ENCODE measurements around the gene NINL.
"Not testable (repeated sequence)": the region's sequence is repeated elsewhere in the genome, so short reads cannot be mapped to it uniquely, and the experiment has no call there.

NINL gene

GRCh38 chr20:25478889-25479568 is 106.3 kb downstream of the NINL start:
- TF ChIP-seq, protein P1, sequence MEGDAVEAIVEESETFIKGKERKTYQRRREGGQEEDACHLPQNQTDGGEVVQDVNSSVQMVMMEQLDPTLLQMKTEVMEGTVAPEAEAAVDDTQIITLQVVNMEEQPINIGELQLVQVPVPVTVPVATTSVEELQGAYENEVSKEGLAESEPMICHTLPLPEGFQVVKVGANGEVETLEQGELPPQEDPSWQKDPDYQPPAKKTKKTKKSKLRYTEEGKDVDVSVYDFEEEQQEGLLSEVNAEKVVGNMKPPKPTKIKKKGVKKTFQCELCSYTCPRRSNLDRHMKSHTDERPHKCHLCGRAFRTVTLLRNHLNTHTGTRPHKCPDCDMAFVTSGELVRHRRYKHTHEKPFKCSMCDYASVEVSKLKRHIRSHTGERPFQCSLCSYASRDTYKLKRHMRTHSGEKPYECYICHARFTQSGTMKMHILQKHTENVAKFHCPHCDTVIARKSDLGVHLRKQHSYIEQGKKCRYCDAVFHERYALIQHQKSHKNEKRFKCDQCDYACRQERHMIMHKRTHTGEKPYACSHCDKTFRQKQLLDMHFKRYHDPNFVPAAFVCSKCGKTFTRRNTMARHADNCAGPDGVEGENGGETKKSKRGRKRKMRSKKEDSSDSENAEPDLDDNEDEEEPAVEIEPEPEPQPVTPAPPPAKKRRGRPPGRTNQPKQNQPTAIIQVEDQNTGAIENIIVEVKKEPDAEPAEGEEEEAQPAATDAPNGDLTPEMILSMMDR (IDR thresholded peaks at IDR 0.05): no peak
- Histone ChIP-seq H3K4me1 (no peaks in the 10 kb centered on the region), H3K9me3 (ENCODE audit: control insufficient read depth, low read length) (no peaks in the 10 kb centered on the region), H3K36me3 (ENCODE audit: control insufficient read depth, insufficient read depth, low read length) (no peaks in the 10 kb centered on the region), H2AFZ (no peak overlapping the region), H3K9ac (no peak overlapping the region), H3K4me3 (ENCODE audit: low read depth, low read length) (no peak overlapping the region), H3K27me3 (ENCODE audit: control insufficient read depth, insufficient read depth, low read length) (no peaks in the 10 kb centered on the region), H3K27ac (no peak overlapping the region), H3K79me2 (no peaks in the 10 kb centered on the region), H3K4me2 (ENCODE audit: low read length) (no peak overlapping the region)

- no peak overlapping the region for H3K9ac ChIP-seq
- H3K36me3 ChIP-seq (ENCODE audit: control insufficient read depth, insufficient read depth, low read length): no peaks in the 10 kb centered on the region
- H2AFZ ChIP-seq: no peak overlapping the region
- no peak overlapping the region for H3K27ac ChIP-seq
- H3K27me3 ChIP-seq (ENCODE audit: control insufficient read depth, insufficient read depth, low read length): no peaks in the 10 kb centered on the region
- no peaks in the 10 kb centered on the region for H3K9me3 ChIP-seq (ENCODE audit: control insufficient read depth, low read length)
- H3K4me2 ChIP-seq (ENCODE audit: low read length): no peak overlapping the region
- H3K79me2 ChIP-seq: peaks cover 6% of the 10 kb centered on the region
- TF ChIP-seq, protein P1 (IDR thresholded peaks at IDR 0.05): no peak
- H3K4me3 ChIP-seq (ENCODE audit: low read depth, low read length): no peak overlapping the region
- no peaks in the 10 kb centered on the region for H3K4me1 ChIP-seq
These were observed 108.1 kb downstream of the NINL start for GRCh38 chr20:25477014-25477882.

DNA sequence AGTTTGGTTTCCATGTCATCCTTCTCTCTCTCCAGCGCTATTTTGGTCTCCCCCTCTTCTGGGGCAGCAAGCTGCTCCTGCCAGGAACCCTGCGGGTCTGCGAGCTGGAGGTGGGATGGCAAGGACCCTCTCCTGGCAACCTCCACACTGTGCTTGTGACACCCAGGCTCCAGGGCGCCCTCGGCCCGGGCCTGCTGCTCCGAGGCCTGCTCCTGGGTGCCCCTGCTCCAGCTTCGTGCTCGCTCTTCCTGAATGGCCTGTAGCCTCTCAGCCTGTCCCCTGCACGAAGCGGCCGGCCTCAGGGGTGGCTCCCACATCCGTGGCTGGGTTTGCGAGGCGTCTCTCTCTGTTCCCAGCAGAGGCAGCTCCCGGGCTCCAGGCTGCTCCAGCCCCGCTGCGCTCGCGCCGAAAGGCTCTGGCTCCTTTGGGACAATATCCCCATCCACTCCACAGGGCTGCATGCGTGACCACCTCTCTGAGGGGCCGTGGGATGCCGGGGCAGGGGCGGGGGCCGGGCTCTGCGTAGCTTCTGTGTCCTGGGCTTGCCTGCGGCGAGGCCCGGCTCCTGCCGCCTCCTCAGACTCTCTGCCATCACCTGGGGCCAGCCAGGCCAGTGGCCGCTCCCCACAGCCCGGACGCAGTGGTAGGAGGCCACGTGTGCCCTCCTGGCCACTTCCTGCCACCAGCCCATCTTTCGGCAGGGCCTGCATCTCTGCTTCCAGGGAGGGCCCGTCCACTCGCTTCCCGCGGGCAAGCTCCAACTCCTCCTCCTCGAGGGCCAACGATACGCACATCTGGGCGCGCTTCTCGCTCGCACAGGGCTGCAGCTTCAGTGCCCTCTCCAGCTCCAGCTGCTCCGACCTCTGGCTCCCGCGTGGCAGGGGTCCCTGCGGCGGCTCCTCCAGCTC is 109.0 kb downstream of the NINL start:
- no peak overlapping the region for H2AFZ ChIP-seq
- no peaks in the 10 kb centered on the region for H3K9me3 ChIP-seq (ENCODE audit: control insufficient read depth, low read length)
- H3K9ac ChIP-seq: no peak overlapping the region
- H3K4me1 ChIP-seq: no peaks in the 10 kb centered on the region
- no peak overlapping the region for H3K27ac ChIP-seq
- no peaks in the 10 kb centered on the region for H3K27me3 ChIP-seq (ENCODE audit: control insufficient read depth, insufficient read depth, low read length)
- H3K79me2 ChIP-seq: peaks cover 6% of the 10 kb centered on the region
- no peak overlapping the region for H3K4me2 ChIP-seq (ENCODE audit: low read length)
- no peaks in the 10 kb centered on the region for H3K36me3 ChIP-seq (ENCODE audit: control insufficient read depth, insufficient read depth, low read length)
- H3K4me3 ChIP-seq (ENCODE audit: low read depth, low read length): no peak overlapping the region
- TF ChIP-seq, protein P1 (IDR thresholded peaks at IDR 0.05): no peak

- not testable (repeated sequence) for H3K4me2 ChIP-seq (ENCODE audit: low read length); H2AFZ ChIP-seq; H3K9ac ChIP-seq; H3K27ac ChIP-seq; H3K27me3 ChIP-seq (ENCODE audit: control insufficient read depth, insufficient read depth, low read length); H3K4me3 ChIP-seq (ENCODE audit: low read depth, low read length); H3K4me1 ChIP-seq; H3K9me3 ChIP-seq (ENCODE audit: control insufficient read depth, low read length); H3K36me3 ChIP-seq (ENCODE audit: control insufficient read depth, insufficient read depth, low read length); H3K79me2 ChIP-seq
These were observed 112.0 kb downstream of the NINL start for GRCh38 chr20:25473297-25473696.

DNA sequence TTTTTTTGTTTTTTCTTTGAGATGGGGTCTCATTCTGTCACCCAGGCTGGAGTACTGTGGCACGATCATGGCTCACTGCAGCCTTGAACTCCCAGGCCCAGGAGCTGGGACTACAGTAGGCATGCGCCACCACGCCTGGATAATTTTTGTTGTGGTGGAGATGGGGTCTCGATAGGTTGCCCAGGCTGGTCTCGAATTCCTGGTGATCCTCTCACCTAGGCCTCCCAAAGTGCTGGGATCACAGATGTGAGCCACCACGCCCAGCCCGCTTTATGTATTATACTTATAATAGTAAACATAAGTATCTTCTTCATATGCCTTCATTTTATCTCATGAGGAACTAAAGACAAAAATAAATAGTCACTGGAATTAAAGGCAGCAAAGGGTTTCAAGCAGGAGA is 114.3 kb downstream of the NINL start:
- TF ChIP-seq, protein P1 (IDR thresholded peaks at IDR 0.05): no peak
- H3K27me3 ChIP-seq (ENCODE audit: control insufficient read depth, insufficient read depth, low read length): no peaks in the 10 kb centered on the region
- no peaks in the 10 kb centered on the region for H3K4me1 ChIP-seq
- no peak overlapping the region for H3K9ac ChIP-seq
- H3K4me2 ChIP-seq (ENCODE audit: low read length): no peak overlapping the region
- H3K9me3 ChIP-seq (ENCODE audit: control insufficient read depth, low read length): no peaks in the 10 kb centered on the region
- H3K79me2 ChIP-seq: peaks cover 12% of the 10 kb centered on the region
- H3K27ac ChIP-seq: no peak overlapping the region
- no peak overlapping the region for H3K4me3 ChIP-seq (ENCODE audit: low read depth, low read length)
- H3K36me3 ChIP-seq (ENCODE audit: control insufficient read depth, insufficient read depth, low read length): no peaks in the 10 kb centered on the region
- no peak overlapping the region for H2AFZ ChIP-seq

Data from parathyroid adenoma (tissue), 2 donors.